Measurements from ENCODE around the gene TACR2. TPM values are rescaled to one million over a fixed set of nuclear protein-coding genes. Genes with fewer than 3 reads are reported as not detected.

Gene TACR2
- total RNA-seq, 1 donor from 2014 or later, result 0.60 TPM

DNA sequence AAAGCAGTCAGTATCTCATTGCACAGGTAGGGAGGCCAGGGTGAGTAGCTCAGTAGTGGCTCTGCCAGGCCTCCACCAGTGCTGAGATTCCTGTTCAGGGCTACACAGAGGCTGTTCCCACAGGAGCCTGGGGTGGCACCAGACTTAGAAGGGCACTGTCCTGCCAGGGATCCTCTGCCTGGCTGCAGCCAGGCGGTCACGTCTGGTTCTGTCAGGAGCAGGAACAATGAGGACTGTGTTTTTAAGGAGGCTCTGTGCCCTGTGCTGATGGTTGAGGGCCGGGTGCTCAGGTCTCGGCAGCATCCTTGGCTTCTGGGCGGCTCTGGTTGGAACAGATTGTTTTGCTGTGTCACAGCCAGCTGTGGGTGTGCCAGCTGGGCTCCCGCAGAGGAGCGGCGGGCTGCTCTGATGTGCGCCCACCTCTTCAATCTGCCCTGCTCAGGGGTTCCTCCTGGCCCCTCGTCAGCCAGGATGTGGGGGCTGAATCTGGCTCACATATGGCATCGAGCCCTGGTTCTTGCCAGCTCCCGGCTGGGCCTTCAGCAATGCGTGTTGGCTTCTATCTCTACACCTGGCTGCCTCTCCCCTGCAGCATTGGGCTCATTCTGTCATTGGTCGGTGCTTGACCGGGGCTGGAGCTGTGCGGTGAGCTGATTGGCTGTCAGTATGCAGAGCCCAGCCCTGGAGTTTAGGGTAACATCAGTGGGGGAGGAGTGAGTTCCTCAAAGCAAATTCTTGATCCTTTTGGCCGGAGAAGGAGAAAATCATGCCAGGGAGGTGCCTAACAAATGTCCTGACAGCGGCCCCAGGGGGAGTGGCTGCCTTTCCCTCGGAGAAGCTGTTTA, 41.2 kb downstream of the TACR2 start:
- DNase-seq (ENCODE audit: low read depth in 2 of 2), result no peak

DNA sequence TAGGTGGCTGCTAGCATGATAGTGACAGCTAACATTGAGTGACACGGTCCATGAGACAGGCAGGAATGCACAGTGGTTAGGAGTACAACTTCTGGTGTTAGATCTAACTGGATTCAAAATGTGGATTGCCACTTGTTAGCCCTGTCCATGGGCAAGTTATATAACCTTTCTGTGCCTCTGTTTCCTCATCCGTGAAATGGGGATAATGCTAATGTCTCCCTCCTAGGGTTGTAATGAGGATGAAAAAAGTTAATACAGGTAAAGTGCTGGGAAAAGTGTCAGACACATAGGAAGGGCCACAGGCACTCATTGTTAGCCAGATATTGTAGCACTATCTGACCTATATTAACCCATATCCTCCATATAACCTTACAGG, 41.8 kb downstream of the TACR2 start:
- no peak for DNase-seq (ENCODE audit: low read depth in 2 of 2)

DNA sequence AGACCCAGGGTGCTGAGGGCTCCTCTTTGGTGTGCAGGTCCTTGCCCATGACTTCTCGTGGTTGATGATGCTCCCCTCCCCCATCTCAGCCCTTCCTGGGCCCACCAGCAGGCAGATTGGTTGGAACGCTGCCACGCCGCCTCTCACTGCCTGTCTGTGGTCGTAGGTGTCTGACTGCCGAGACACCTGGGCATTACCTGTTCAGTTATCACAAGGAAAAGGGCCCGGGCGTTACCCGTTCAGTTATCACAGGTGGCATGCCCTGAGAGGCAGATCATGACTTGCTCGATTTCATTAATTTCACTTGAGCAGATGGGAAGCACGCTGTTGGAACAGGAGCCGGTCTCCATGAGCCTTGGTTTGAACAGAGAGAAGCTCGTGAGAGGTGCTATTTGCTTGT, 42.5 kb downstream of the TACR2 start:
- DNase-seq (ENCODE audit: low read depth in 2 of 2), result no peak

DNA sequence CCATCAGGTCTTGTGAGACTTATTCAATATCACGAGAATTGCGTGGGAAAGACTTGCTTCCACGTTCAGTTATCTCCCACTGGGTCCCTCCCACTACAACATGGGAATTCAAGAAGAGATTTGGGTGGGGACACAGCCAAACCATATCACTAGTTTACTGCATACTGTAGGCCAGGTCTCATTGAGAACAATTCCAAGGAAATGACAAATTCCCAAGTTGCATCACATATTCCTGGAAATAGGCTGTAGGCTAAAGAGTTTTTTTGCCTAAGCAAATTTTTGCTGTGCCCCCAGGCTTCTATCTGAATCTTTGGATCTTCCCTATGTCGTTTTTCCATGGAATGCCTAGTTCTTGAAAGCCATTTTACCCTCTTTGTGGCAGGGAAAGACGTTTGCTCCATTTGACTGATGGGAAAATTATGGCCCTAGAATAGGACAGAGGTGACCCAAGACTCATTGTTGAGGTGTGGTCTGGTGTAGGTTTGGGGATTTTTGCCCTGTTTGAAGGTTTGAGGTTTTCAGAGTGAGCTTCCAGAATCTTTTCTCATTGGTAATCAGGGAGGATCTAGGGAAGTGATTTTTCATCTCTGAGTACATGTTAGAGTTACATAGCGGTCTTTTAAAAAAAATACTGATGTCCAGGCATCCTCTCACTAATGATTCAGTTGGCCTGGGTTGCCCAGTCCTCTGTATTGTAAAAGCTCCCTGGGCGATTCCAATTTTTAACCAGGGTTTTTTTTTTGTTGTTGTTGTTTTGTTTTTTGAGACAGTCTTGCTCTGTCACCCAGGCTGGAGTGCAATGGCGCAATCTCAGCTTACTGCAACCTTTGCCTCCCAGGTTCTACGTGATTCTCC, 44.4 kb downstream of the TACR2 start:
- DNase-seq (ENCODE audit: low read depth in 2 of 2), result peak in 1 of 2 donors; percentile 20

DNA sequence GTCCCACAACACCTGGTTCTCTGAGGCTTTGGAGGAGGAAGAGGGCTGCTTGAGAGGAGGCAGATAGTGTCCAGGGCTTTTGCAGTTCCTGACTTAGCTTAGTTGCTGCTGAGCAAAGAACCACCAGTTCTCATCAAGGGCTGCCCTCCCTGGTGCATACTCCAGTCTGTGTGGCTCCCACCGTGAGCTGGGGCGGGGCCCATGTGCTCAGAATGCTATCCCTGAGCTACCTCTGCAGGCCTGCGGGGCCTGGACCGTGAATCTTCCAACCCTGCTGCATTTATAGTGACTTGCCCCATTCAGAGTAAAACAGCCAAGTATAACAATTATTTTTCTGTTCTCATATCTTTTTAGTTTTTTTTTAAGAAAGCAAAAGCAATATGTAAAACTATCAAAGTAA, 49.2 kb downstream of the TACR2 start:
- no peak for DNase-seq (ENCODE audit: low read depth in 2 of 2)

DNA sequence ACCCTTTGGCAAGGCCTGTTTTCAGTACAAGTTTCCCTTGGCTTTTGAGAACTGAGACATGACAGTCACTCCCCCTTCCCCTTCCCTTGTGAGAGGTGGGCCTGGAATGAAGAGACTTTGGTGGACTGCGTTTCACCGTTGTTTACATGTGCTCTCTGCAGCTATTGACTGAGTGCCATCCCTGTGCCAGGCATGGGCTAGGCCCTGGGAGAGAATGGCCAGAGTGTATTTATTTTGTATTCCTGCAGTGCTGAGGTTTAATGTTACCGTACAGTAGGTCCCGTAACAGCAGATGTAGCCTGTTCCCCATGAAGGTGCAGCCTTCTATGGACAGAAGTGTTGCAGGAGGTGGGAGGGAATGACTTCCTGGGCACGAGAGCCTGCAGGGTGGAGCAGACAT, 50.0 kb downstream of the TACR2 start:
- DNase-seq (ENCODE audit: low read depth in 2 of 2), result no peak

DNA sequence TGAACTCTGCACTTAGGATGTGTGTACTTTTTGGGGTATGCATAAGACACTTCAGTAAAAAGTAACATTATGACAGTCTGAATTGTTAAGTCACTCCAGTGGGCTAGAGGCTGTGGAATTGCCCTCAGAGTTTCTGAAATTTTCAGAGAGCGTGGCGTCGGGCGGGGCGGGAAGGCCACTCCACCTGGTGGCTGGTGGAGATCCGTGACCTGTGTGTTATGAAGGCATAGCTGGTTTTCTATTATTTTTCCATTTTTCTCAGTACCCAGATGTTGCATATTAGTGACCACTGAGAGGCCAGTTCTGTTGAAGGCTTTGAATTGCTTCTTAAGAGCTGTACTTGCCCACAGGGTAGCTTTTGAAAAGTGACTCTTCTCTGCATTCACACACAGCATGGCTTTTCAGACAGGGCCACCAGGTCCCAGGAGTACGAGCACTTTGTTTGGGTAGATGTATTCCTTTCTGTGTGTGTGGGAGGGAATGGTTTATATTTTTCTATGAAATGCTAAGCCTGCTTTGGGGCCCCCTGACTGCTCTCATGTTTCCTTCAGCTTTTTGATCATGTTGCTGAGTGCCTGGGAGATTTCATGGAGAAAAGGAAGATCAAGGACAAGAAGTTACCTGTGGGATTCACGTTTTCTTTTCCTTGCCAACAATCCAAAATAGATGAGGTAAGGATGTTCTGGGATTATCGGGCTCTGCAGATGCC, 52.3 kb downstream of the TACR2 start:
- peak in 1 of 2 donors; percentile 8 for DNase-seq (ENCODE audit: low read depth in 2 of 2)

DNA sequence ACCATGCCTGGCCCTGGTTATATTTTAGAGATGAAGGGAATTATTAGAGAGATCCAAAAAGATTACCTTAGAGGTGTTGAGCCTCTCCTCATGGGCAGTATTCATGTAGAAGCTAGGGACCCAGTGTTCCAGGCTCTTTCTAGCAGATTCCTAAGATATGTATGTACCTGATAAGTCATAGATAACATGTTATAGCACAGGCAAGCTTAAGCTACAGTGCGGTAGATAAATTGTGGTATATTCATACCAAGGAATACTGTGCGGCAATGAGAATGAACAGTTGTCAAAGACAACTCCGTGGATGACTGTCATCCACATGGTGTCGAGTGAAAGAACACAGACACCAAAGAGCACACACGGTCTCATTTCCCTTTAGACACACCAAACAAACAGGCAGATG, 53.1 kb downstream of the TACR2 start:
- DNase-seq (ENCODE audit: low read depth in 2 of 2), result no peak

DNA sequence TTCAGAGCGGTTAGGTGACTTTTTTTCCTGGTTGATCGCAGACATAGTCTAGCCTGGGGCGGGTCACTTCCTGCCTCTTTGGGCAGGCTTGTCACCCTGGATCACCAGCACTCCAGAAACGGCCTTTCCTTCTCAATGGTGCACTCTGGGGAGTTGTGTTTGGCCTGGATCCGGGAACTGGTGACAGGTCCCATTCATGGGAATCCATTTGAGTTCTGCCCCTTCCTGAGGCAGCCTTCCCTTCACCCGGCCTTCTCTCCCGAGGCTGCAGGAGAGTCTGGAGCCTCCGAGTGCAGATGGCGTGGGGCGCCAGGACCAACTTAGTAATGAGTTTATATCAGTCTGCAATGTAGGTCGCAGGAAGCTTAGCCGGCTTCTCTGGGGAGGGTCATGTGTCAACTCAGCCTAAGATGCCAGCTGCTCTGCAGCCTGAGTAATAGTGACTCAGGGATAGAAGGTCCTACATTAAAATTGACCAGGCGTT, 54.2 kb downstream of the TACR2 start:
- DNase-seq (ENCODE audit: low read depth in 2 of 2), result peak in 1 of 2 donors; percentile 84

DNA sequence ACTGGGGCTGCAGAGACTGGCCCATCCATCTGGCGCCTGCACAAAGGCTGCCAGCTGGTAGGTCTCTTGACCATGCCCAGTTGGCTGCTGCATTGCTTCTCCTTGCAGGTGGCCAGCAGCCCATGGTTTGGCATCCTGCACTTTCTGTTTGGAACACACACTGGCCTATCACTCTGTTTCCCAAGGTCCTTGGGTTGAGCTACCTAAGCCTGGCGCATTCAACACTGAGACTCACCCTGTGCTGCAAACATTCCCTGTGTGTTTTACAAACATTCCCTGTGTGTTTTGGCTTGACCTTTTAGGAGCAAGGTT, 55.5 kb downstream of the TACR2 start:
- no peak for DNase-seq (ENCODE audit: low read depth in 2 of 2)

DNA sequence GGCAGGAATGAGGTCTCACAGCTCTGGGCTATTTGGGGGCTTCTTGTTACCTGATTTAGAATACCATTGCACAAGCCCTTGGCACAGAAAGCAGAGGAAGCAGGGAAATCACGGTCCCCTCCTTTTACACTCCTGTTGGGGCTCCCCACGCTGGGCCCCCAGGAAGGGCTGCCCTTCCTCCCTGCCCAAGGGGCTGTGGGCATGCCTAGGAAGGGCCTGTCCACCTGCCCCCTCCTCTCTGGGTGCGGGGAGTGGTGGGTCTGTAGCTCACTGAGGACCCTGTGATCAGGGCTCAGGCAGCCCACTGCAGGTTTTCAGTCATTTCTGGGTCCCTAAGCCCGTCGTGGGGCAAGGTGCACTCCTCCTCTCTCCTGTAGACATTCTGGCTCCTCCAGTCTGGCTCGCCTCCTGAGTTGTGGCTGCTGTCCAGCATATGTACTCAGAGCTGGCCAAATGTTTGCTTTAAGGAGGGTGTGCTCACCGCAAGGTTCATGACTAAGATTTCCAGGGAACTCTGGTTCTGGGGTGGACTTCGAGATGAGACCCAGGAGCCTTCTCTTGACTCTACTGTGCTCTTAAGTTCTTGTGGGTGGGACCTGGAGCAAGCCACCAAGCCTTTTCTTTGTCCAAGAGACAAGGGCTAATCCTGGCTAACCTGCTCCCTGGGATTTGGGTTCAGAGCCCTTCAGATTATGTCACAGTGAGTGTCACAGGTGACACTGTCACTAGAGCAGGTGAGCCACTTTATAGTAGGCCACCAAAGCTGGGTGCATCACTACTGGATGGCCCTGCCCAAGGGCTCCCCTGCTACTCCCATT, 56.0 kb downstream of the TACR2 start:
- peak in 1 of 2 donors; percentile 81 for DNase-seq (ENCODE audit: low read depth in 2 of 2)

DNA sequence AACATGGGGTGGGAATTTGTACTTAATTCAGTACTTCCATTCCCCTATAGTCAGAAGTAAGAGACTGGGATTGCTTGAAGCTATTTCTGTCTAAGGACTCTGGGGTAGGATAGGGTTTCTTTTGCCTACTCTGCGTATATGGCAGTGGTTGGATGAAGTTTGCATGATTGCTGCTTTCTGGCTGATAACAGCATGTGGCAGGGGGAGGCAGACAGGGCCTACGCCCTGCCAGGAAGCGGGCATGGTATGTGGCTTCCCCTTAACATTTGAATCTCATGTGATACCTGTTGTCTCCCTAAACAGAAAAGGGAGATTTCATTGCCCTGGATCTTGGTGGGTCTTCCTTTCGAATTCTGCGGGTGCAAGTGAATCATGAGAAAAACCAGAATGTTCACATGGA, 57.1 kb downstream of the TACR2 start:
- DNase-seq (ENCODE audit: low read depth in 2 of 2), result no peak

DNA sequence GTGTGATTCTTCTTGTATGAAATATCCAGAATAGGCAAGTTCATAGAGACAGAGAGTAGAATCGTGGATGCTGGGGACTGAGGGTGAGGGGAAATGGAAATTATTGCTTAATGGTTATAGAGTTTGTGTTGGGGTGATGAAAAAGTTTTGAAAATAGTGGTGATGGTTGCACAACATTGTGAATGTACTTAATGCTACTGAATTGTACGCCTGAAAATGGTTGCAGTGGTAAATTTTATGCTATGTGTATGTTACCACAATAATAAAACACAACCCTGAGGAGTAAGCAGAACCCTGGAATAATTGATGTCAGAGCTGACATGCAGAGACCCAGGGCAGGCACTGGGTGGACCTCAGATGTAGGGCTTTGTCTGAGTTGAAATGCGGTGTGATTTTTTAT, 57.6 kb downstream of the TACR2 start:
- no peak for DNase-seq (ENCODE audit: low read depth in 2 of 2)

DNA sequence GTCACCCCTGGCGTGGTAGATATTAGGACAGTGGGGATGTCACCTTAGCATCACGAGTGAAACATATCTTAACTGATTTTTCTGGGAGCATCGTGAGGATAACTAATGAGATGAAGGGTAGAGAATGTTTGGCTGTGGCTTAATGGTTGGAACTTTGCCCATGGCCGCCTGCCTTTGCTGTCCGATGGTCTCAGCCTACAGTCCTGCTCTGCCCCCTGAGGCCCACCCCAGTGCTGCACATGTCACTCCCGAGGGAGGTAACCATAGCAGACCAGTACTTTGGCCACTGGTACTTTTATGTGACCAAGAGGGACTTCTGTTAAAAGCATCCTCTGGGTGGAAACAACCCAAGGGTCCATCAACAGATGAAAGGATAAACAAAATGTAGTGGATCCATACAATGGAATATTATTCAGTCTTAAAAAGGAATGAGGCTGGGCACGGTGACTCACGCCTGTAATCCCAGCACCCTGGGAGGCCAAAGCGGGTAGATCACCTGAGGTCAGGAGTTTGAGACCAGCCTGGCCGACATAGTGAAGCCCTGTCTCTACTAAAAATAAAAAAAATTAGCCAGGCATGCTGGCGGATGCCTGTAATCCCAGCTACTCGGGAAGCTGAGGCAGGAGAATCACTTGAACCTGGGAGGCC, 58.4 kb downstream of the TACR2 start:
- no peak for DNase-seq (ENCODE audit: low read depth in 2 of 2)

DNA sequence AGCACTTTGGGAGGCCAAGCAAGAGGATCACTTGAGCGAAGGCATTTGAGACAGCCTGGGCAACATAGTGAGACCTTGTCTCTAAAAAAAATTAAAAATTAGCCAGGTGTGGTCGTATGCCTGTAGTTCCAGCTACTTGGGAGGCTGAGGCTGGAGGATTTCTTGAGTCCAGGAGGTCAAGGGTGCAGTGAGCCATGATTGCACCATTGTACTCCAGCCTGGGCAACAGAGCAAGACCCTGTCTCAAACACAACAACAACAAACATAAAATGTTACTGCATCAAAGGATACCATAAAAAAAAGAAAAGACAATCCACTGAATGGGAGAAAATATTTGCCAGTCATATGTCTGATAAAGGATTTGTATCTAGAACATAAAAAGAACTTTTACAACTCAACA, 60.5 kb downstream of the TACR2 start:
- no peak for DNase-seq (ENCODE audit: low read depth in 2 of 2)

DNA sequence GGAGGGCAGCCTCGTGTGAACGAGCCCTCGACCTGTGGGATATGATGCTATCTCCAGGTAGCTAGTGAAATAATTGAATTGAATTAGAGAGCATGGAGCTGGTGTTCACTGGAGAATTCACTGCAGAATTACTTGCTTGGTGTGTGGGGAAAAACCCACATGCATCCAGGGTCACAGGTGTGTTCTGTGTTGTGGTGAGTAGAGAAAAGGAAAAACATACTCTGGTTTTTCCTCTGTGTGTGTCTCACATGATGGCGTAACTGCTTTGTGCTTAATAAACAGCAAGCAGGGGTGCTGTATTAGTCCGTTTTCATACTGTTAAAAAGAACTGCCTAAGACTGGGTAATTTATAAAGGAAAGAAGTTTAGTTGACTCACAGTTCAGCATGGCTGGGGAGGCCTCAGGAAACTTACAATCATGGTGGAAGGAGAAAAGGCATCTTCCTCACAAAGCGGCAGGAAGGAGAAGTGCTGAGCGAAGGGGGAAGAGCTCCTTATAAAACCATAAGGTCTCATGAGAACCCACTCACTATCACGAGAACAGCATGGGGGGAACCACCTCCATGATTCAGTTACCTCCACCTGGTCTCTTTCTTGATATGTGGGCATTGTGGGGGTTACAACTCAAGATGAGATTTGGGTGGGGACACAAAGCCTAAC, 62.6 kb downstream of the TACR2 start:
- no peak for DNase-seq (ENCODE audit: low read depth in 2 of 2)

Data from lung microvascular endothelial cell (primary cell).